ENCODE results near the gene GH1.
A peak's percentile ranks its signal among the peaks of the same experiment; 100 is the strongest.
"Not testable (repeated sequence)": the region's sequence is repeated elsewhere in the genome, so short reads cannot be mapped to it uniquely, and the experiment has no call there.

GH1 gene

GRCh38 chr17:63919311-63919723 is 678 bp upstream of the GH1 start:
- no CpG with 5 or more reads among the region's 8 CpGs for WGBS (ENCODE audit: extremely low coverage, insufficient coverage, low lambda C conversion rate)
- Histone ChIP-seq H4K8ac (ENCODE audit: low read depth, low read length) (no peak overlapping the region), H3K4ac (ENCODE audit: low read depth, low read length) (no peak overlapping the region), H3K27ac (ENCODE audit: low read depth, low read length) (no peak overlapping the region), H2BK15ac (replicated peaks; ENCODE audit: low read depth) (no peak overlapping the region), H2BK5ac (ENCODE audit: low read length) (no peak overlapping the region), H3K79me1 (ENCODE audit: low read length) (no peaks in the 10 kb centered on the region), H2BK120ac (ENCODE audit: low read depth, low read length) (no peak overlapping the region), H3K9ac (ENCODE audit: low read length) (no peak overlapping the region), H3K18ac (ENCODE audit: low read length) (no peak overlapping the region), H3K79me2 (ENCODE audit: control insufficient read depth, insufficient read depth, low read length) (no peaks in the 10 kb centered on the region), H2AK5ac (ENCODE audit: low read length) (no peak overlapping the region), H3K27me3 (ENCODE audit: insufficient read depth, low read length, poor library complexity) (no peaks in the 10 kb centered on the region), H3K23ac (ENCODE audit: low read length) (no peak overlapping the region), H4K5ac (ENCODE audit: low read length) (no peak overlapping the region), H3K4me1 (ENCODE audit: control insufficient read depth, low read depth, low read length) (no peaks in the 10 kb centered on the region), H3K4me3 (ENCODE audit: low read length) (no peak overlapping the region), H3K4me2 (ENCODE audit: low read length) (no peak overlapping the region), H3K56ac (ENCODE audit: low read length) (no peak overlapping the region), H3K36me3 (ENCODE audit: control insufficient read depth, insufficient read depth, low read length) (no peaks in the 10 kb centered on the region)
- DNase-seq, result peak; percentile 67

- no peaks in the 10 kb centered on the region for H3K36me3 ChIP-seq (ENCODE audit: control insufficient read depth, insufficient read depth, low read length)
- H3K18ac ChIP-seq (ENCODE audit: low read length), result no peak overlapping the region
- H3K79me1 ChIP-seq (ENCODE audit: low read length), result no peaks in the 10 kb centered on the region
- WGBS (ENCODE audit: extremely low coverage, insufficient coverage, low lambda C conversion rate), result no CpG with 5 or more reads among the region's 10 CpGs
- H2BK15ac ChIP-seq (replicated peaks; ENCODE audit: low read depth), result no peak overlapping the region
- H2BK5ac ChIP-seq (ENCODE audit: low read length), result no peak overlapping the region
- no peak overlapping the region for H3K27ac ChIP-seq (ENCODE audit: low read depth, low read length)
- H2BK120ac ChIP-seq (ENCODE audit: low read depth, low read length), result no peak overlapping the region
- H3K4me1 ChIP-seq (ENCODE audit: control insufficient read depth, low read depth, low read length), result no peaks in the 10 kb centered on the region
- peak overlapping the region; percentile 28 for H3K56ac ChIP-seq (ENCODE audit: low read length)
- H4K8ac ChIP-seq (ENCODE audit: low read depth, low read length), result no peak overlapping the region
- no peak overlapping the region for H3K23ac ChIP-seq (ENCODE audit: low read length)
- H4K5ac ChIP-seq (ENCODE audit: low read length), result no peak overlapping the region
- H3K4me3 ChIP-seq (ENCODE audit: low read length), result no peak overlapping the region
- no peak overlapping the region for H3K9ac ChIP-seq (ENCODE audit: low read length)
- no peaks in the 10 kb centered on the region for H3K27me3 ChIP-seq (ENCODE audit: insufficient read depth, low read length, poor library complexity)
- H3K4me2 ChIP-seq (ENCODE audit: low read length), result peak overlapping the region; percentile 66
- H2AK5ac ChIP-seq (ENCODE audit: low read length), result no peak overlapping the region
- H3K79me2 ChIP-seq (ENCODE audit: control insufficient read depth, insufficient read depth, low read length), result no peaks in the 10 kb centered on the region
- peak; percentile 87 for DNase-seq
- H3K4ac ChIP-seq (ENCODE audit: low read depth, low read length), result no peak overlapping the region
Observed at GRCh38 chr17:63918305-63918704, 334 bp downstream of the GH1 start.

- no peak overlapping the region for H4K5ac ChIP-seq (ENCODE audit: low read length)
- no peak overlapping the region for H2BK120ac ChIP-seq (ENCODE audit: low read depth, low read length)
- no peak overlapping the region for H3K4me2 ChIP-seq (ENCODE audit: low read length)
- H3K4me1 ChIP-seq (ENCODE audit: control insufficient read depth, low read depth, low read length), result no peaks in the 10 kb centered on the region
- H2AK5ac ChIP-seq (ENCODE audit: low read length), result no peak overlapping the region
- H4K8ac ChIP-seq (ENCODE audit: low read depth, low read length), result no peak overlapping the region
- no peak overlapping the region for H3K27ac ChIP-seq (ENCODE audit: low read depth, low read length)
- H3K79me1 ChIP-seq (ENCODE audit: low read length), result no peaks in the 10 kb centered on the region
- no peak overlapping the region for H3K18ac ChIP-seq (ENCODE audit: low read length)
- H3K4ac ChIP-seq (ENCODE audit: low read depth, low read length), result no peak overlapping the region
- H3K4me3 ChIP-seq (ENCODE audit: low read length), result no peak overlapping the region
- no CpG with 5 or more reads among the region's 13 CpGs for WGBS (ENCODE audit: extremely low coverage, insufficient coverage, low lambda C conversion rate)
- no peak for DNase-seq
- H3K79me2 ChIP-seq (ENCODE audit: control insufficient read depth, insufficient read depth, low read length), result no peaks in the 10 kb centered on the region
- H3K56ac ChIP-seq (ENCODE audit: low read length), result peak overlapping the region; percentile 28
- no peak overlapping the region for H2BK5ac ChIP-seq (ENCODE audit: low read length)
- H2BK15ac ChIP-seq (replicated peaks; ENCODE audit: low read depth), result no peak overlapping the region
- no peak overlapping the region for H3K23ac ChIP-seq (ENCODE audit: low read length)
- H3K27me3 ChIP-seq (ENCODE audit: insufficient read depth, low read length, poor library complexity), result no peaks in the 10 kb centered on the region
- no peak overlapping the region for H3K9ac ChIP-seq (ENCODE audit: low read length)
- no peaks in the 10 kb centered on the region for H3K36me3 ChIP-seq (ENCODE audit: control insufficient read depth, insufficient read depth, low read length)
Observed at GRCh38 chr17:63917646-63918045, 993 bp downstream of the GH1 start.

- not testable (repeated sequence) for H3K23ac ChIP-seq (ENCODE audit: low read length); H3K4ac ChIP-seq (ENCODE audit: low read depth, low read length); H3K79me2 ChIP-seq (ENCODE audit: control insufficient read depth, insufficient read depth, low read length); DNase-seq; H3K27ac ChIP-seq (ENCODE audit: low read depth, low read length); H2BK15ac ChIP-seq (replicated peaks; ENCODE audit: low read depth); H3K79me1 ChIP-seq (ENCODE audit: low read length); H3K4me2 ChIP-seq (ENCODE audit: low read length); H4K5ac ChIP-seq (ENCODE audit: low read length); H3K56ac ChIP-seq (ENCODE audit: low read length); H3K27me3 ChIP-seq (ENCODE audit: insufficient read depth, low read length, poor library complexity); H3K18ac ChIP-seq (ENCODE audit: low read length); H3K9ac ChIP-seq (ENCODE audit: low read length); H2BK120ac ChIP-seq (ENCODE audit: low read depth, low read length); H4K8ac ChIP-seq (ENCODE audit: low read depth, low read length); H3K36me3 ChIP-seq (ENCODE audit: control insufficient read depth, insufficient read depth, low read length); H3K4me3 ChIP-seq (ENCODE audit: low read length); H2AK5ac ChIP-seq (ENCODE audit: low read length); H2BK5ac ChIP-seq (ENCODE audit: low read length); H3K4me1 ChIP-seq (ENCODE audit: control insufficient read depth, low read depth, low read length)
- WGBS (ENCODE audit: extremely low coverage, insufficient coverage, low lambda C conversion rate), result no CpG with 5 or more reads among the region's 11 CpGs
Observed at GRCh38 chr17:63917206-63917605, 1.4 kb downstream of the GH1 start.

- Histone ChIP-seq H3K4ac (ENCODE audit: low read depth, low read length) (no peak overlapping the region), H3K4me2 (ENCODE audit: low read length) (no peak overlapping the region), H4K8ac (ENCODE audit: low read depth, low read length) (no peak overlapping the region), H3K4me1 (ENCODE audit: control insufficient read depth, low read depth, low read length) (no peaks in the 10 kb centered on the region), H4K5ac (ENCODE audit: low read length) (no peak overlapping the region), H3K9ac (ENCODE audit: low read length) (no peak overlapping the region), H3K23ac (ENCODE audit: low read length) (no peak overlapping the region), H3K27ac (ENCODE audit: low read depth, low read length) (no peak overlapping the region), H3K79me1 (ENCODE audit: low read length) (no peaks in the 10 kb centered on the region), H3K4me3 (ENCODE audit: low read length) (no peak overlapping the region), H2BK120ac (ENCODE audit: low read depth, low read length) (no peak overlapping the region), H2BK5ac (ENCODE audit: low read length) (no peak overlapping the region), H3K79me2 (ENCODE audit: control insufficient read depth, insufficient read depth, low read length) (no peaks in the 10 kb centered on the region), H3K56ac (ENCODE audit: low read length) (no peak overlapping the region), H3K18ac (ENCODE audit: low read length) (no peak overlapping the region), H3K36me3 (ENCODE audit: control insufficient read depth, insufficient read depth, low read length) (no peaks in the 10 kb centered on the region), H3K27me3 (ENCODE audit: insufficient read depth, low read length, poor library complexity) (no peaks in the 10 kb centered on the region), H2BK15ac (replicated peaks; ENCODE audit: low read depth) (no peak overlapping the region), H2AK5ac (ENCODE audit: low read length) (no peak overlapping the region)
- no CpG with 5 or more reads among the region's 12 CpGs for WGBS (ENCODE audit: extremely low coverage, insufficient coverage, low lambda C conversion rate)
- DNase-seq, result no peak
Observed at GRCh38 chr17:63916566-63917185, 2.0 kb downstream of the GH1 start.

- H3K4me1 ChIP-seq (ENCODE audit: control insufficient read depth, low read depth, low read length); H2BK5ac ChIP-seq (ENCODE audit: low read length); H3K79me2 ChIP-seq (ENCODE audit: control insufficient read depth, insufficient read depth, low read length): not testable (repeated sequence)
Observed at GRCh38 chr17:63915753-63916152, 2.9 kb downstream of the GH1 start.

More at GRCh38 chr17:63915753-63916152, 2.9 kb downstream of the GH1 start:
- H2BK15ac ChIP-seq (replicated peaks; ENCODE audit: low read depth); H2BK120ac ChIP-seq (ENCODE audit: low read depth, low read length); H3K18ac ChIP-seq (ENCODE audit: low read length); H3K36me3 ChIP-seq (ENCODE audit: control insufficient read depth, insufficient read depth, low read length); H4K5ac ChIP-seq (ENCODE audit: low read length); H3K9ac ChIP-seq (ENCODE audit: low read length); H3K4me2 ChIP-seq (ENCODE audit: low read length); H3K23ac ChIP-seq (ENCODE audit: low read length); H3K56ac ChIP-seq (ENCODE audit: low read length); H4K8ac ChIP-seq (ENCODE audit: low read depth, low read length); H3K79me1 ChIP-seq (ENCODE audit: low read length); H3K4me3 ChIP-seq (ENCODE audit: low read length); H3K4ac ChIP-seq (ENCODE audit: low read depth, low read length); H3K27ac ChIP-seq (ENCODE audit: low read depth, low read length); H2AK5ac ChIP-seq (ENCODE audit: low read length); DNase-seq; H3K27me3 ChIP-seq (ENCODE audit: insufficient read depth, low read length, poor library complexity): not testable (repeated sequence)
- no CpG with 5 or more reads among the region's 10 CpGs for WGBS (ENCODE audit: extremely low coverage, insufficient coverage, low lambda C conversion rate)
